T-helper 1 cell (primary cell): Measurements from ENCODE around the gene CPXM1.
"Not testable (repeated sequence)": the region's sequence is repeated elsewhere in the genome, so short reads cannot be mapped to it uniquely, and the experiment has no call there.

ENCODE experiments used
- DNase-seq, 5 donors: peaks; one replicate each; pipeline ENCODE4 v3.0.0-alpha.2; 2012 to 2020
- total RNA-seq, 4 donors: gene quantifications; one replicate each; lab custom pipeline; 2026; lab: John Stamatoyannopoulos, UW

Gene CPXM1
- total RNA-seq: 0 reads per million in 4 donors

DNA sequence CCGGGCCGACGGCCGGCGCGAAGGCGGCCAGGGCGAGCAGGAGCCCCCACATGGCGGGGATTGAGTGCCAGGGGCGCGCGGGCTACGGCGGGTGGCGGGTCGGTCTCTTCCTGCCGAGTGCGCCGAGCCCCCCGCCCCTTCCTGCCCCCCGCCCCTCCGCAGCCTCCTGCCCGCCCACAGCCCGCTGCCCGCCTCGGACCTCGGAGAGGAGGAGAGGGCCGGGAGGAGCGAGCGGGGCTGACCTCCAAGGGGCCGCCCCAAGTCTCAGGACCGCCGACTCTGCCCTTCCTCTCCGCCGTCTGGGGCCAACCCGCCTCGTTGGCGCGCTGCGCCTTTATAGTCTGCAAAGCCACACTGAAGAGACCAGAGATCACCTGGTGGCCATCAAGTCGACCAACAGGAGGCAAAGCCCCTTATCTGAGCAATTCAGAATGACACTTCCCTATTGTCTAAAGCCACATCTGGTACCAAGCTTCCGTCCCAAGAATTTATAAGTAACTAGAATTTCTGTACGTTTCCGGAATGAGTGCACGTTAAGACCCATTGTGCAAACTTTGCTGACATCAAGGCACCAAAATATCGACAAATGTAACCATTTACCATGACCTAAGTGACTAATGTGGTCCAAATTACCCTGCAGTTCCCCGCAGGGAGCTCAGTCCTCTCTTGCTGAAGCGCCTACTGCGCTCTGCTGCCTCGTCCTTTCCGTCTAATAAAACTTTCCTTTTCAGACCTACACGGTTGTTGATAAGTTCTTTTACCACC, at the start of gene CPXM1:
Gene CPXM1, minus strand, starts transcription at position 107 of the 765 bp plus-strand sequence. Its CDS starts 55 bp downstream, at position 52.
- no peak for DNase-seq

DNA sequence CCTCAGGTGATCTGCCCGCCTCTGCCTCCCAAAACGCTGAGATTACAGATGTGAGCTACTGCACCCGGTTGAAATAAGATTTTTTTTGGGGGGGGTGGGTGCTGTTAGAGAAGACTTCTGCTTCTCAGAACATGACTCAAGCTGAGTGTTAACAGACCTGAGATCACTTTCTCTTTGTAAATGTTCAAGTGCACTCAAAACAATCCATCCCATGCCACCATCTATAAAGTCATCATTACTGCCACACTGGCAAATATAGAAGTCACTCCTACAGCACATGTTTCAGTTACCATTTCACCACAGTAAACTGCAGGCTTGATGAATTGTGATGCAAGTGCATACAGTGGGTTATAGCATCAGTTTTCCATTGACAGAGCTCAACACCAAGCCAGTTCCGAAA, 49.1 kb upstream of the CPXM1 start:
- no peak for DNase-seq

DNA sequence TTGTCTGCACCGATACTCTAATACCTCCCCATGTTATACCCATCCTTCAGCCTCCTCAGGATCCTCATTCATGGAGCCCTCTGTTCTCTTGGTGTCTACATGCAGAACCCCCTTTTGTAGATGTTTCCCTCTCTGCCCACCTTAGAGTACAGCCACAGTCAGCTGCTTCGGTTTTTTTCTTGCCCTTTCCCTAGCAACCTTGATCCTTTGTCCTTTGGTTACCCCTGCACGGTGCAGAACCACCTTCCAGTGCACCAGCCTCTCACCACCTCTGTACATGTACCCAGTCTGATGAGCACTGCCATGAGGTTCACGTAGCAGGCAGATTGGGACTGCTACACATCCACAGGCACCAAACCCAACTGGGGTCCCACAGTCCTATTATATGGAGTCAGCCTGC, 47.4 kb upstream of the CPXM1 start:
- DNase-seq: no peak

DNA sequence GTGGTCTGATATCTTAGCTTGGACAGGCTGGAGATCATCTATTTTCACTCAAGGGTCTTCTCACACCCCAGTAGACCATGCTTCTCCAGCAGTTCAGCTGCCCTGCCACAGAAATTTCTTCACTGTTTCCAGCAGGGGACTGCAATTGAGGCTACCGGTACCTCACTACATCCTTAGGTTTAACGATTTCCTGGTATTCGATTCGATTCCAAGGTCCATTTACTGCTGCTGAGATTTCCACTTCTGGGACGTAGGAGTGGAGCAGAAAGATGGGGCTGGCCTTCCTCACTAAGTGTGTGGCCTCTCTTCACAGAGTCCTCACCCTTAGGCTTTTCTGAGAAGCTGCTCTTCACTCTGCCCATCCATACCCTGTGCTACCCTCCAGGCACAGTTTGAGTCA, 46.3 kb upstream of the CPXM1 start:
- no peak for DNase-seq

DNA sequence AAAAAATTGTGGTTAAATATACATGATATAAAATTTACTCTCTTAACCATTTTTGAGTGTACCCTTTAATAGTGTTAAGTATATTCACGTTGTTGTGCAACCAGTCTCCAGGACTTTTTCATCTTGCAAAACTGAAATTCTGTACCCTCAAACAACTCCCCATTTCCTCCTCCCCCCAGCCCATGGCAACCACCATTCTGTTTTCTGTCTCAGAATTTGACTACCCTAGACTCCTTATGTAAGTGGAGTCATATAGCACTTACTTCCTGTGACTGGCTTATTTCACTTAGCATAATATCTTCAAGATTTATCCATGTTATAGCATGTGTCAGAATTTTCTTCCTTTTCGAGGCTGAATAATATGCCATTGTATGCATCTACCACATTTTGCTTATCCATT, 45.2 kb upstream of the CPXM1 start:
- DNase-seq: no peak

DNA sequence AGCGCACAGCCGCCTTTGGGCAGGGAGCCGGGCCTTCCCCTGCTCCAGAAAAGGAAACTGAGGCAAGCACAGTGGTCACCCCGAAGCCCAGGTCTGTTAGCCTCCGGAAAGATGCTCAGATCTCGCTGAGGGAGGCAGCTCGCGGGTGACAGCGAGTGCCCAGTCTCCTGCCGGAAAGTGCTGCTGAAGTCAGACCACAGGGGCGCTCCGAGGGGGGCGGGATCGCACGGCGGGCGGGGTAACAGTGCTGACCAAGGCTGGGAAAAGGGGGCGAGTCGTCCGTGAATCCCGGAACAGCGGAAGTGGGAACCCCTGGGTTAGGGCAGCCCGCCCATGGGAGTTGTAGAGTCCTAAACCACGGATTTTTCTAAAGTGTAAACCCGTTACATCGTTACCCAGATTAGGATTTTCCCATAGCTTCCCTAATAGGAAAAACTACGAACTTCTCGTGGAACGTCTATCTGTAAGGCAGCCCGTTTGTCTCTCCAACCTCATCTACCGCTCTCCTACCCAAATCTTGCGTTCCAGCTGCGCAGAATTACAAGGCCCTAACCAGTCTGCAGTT, 40.6 kb upstream of the CPXM1 start:
- DNase-seq: peak in 3 of 5 donors; percentile 15 to 40 (median 31)

DNA sequence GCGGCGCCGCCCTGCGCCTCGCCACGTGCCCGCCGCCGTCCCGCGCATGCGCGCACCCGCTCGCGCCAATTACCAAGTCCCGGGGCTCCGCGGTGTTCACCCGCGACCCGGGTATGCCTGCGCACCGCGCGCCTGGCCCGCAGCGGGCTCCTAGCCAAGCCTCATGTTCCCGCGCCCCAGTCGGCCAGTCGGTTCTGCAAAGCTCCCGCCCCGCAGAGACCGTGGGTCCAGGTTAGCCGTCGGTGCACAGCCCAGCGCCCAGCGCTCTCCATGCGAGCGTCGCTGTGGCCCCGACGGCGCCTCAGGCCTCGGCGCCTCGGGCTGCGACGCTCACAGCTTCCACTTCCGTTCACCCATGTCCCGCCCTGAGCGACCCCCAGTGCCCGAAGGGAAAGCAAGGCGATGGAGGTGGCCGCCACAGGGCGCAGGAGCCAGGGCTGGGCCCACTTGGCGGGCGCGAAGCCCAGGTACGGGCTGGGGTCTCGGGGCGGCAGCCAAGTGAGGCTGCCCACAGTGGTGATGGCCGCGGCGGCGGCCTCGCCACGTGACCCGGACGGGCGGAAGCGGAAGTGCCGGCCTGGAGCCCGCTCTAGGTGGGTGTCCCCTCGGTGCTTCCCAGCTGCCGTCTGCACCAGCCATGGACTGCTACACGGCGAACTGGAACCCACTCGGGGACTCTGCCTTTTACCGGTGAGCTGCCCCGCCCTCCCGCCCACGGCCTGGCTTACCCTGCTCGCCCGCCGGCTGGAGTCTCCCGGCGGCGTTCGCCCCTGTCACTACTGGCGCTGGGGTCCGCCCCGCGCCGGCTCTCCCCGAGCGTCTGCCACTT, 39.9 kb upstream of the CPXM1 start, which contains the start of the genes PCED1A and VPS16:
Gene PCED1A, minus strand, starts transcription at position 518 of the 829 bp plus-strand sequence. CDS start 743 bp downstream, outside the sequence.
Gene VPS16, plus strand, starts transcription at position 608 of the 829 bp plus-strand sequence. Its CDS starts 30 bp downstream, at position 638.
- peak; percentile 71 to 90 (median 84) for DNase-seq

DNA sequence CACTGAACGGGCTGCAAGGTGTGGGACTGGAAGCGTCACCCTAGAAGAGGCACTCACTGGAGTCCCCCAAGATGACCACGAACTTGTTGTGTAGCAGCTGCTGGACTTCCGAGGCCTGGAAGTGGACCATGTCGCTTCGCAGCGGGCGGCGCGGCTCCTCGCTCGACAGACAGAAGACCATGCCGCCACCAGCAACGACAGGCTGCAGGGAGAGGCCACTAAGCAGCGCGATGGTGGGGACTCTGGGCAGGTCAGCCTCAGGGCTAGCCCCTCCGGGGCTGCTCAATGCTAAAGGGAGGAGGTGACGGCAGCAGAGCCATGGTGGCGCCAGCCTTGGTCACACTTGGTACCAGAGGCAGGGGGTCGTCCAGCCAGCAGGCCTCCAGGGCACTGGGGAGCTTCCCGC, 39.3 kb upstream of the CPXM1 start:
- DNase-seq: no peak

DNA sequence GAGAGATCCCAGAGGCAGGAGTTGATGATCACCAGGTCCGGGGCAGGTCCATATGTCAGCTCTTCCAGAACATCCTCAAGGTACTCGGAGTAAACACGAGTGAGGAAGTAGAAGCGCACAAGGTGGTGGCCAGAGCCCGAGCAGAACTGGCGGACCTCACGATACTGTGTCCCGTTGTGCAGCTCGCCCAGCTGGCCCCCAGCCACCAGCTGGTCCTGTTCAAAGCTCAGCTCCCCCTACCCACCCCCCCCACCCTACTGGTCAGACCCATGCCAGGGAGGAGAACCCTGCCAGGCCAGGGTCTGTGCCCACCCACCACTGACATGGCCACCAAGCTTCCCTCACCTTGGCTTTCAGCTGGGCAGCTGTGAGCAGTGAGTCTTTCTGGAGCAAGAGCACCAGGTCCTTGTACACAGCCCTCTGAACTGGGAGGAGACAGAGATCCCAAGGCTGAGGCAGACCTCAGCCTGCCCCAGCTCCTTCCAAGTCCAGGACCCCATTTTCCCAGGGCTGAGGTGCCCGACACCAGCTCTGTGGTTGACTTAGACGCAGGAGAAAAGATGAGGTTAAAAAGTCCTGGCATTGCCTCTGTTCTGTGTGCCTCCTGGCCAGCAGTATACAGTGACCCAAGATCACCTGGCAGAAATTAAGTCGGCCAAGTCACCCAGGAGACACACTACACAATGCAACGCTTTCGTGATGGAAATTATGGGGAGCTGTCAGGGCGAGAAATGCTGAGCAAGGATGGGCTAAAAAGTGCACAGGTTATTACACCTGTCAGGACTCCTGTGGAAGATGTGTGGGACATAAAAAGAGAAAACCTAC, 38.6 kb upstream of the CPXM1 start:
- no peak for DNase-seq

DNA sequence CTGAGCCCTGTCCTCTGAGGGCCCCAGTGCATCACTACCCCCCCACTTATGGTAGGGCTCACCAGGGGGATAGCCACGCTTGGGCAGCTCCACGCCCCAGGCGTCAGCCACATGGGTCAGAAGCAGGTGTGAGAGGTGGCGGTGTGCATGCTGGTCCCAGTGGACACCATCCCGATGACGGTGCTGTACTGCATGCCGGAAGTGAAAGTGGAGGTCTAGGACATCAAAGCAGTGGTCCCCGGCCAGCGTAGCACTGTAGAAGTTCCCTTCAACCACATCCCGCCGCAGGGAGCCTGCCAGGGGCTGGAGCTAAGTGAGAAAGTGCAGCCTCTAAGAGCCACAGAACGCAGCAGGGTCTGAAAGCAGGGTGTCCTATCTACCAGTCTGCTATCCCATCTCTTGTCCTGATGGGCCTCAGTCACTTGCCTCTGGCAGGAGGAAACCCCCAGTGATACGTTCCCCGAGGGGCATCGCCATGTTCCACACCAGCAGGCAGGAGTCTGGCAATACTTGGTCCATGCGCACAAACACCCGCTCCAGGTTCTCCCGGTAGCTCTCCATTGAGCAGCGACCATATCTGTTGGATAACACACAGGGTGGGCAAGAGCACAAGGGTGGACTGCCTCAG, 37.9 kb upstream of the CPXM1 start:
- DNase-seq: no peak

DNA sequence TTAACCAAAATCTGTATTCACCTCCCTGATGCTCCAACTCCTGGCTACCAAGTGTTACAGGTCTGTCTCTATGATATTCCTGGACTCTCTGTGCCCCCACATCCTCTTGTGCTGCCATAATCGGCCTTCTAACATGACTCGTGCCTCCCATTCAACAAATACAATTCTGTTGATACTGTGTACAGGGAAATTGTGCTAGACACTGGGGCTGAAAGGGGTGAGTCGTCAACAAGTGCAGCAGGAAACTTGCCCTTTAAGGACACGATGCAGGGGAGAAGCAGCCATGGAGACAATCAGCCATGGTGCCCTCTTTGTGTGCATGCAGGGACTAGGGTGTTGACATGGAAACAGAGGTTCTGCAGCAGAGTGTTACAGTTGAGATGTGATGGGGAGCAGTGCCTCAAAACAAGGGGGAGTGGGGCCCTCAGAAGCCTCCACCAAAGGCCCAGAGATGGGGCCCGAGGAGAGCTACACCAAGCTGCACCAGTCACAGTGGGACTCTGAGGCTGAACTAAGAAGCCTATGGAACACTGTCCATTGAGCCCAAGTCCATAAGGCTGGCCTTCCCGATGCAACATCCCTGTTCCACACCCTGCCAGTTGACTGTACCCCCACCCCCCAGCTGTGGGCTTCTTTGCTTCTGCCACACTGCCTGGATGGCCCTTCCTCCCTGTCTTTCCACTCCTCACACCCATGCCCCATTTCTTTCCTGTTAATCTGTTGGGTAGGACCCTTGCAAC, 37.0 kb upstream of the CPXM1 start:
- no peak for DNase-seq

DNA sequence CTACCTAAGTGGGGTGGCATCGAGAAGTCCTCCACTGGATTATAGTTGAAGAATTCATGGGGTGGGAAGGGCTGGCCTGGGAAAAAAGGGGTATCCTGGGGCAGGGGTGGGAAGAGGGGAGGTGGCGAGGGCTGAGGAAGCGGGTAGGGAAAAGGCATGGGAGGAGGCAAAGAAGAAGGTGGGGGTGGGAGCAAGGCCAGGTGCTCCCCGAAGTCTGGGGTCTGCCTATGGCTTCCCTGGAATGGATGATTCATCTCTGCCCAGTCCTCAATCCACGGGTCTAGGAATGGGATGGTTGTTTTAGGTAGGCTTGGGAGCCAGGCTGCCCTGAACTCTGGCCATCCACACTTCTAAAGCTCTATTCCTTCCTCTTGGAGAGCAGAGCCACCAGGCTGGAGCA, 35.6 kb upstream of the CPXM1 start:
- DNase-seq: no peak

DNA sequence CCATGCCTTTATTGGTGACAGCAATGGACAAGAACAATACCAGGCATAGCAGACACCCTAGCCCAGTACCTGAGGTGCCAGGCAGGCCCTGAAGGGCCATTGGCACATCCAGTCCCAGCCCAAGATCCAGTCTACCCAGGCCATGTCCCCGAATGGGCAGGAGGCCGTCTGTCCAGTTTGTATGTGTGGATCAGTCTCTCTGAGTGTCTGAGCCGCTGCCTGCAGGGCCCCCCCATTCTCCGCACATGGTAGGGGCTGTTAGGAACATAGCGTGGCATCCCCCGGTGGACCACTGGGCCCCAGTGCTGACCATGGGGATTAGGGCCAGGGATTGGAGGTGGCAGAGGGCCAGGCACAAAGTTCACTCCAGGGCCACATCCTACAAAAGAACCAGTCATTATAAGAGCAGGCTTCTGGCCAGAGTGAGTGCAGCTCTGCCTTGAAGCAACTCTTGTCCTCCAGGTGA, 34.9 kb upstream of the CPXM1 start:
- DNase-seq: no peak

DNA sequence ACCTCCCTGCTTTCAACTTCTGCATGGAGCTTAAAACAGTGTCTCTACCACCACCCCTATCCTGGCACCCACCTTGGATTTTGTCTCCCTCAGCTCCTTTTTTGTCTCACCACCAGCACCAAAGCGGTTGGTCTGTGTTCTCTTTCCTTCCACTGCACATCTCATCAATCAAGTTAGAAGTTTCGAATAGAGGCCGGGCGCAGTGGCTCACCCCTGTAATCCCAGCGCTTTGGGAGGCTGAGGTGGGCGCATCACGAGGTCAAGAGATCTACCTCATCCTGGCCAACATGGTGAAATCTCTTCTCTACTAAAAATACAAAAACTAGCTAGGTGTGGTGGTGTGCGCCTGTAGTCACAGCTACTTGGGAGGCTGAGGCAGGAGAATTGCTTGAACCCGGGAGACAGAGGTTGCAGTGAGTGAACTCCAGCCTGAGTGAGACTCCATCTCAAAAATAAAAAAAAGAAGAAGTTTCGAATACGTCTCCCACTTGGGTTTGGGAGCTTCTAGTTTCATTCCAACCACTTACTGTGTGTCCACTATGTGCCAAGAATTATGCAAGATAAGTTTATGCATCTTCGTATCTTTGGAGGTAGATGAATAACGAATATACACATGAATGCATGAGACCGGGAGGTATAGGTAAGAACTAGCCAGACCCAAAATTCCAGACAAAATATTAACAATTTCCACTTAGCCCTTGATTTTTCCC, 34.1 kb upstream of the CPXM1 start:
- DNase-seq: no peak

DNA sequence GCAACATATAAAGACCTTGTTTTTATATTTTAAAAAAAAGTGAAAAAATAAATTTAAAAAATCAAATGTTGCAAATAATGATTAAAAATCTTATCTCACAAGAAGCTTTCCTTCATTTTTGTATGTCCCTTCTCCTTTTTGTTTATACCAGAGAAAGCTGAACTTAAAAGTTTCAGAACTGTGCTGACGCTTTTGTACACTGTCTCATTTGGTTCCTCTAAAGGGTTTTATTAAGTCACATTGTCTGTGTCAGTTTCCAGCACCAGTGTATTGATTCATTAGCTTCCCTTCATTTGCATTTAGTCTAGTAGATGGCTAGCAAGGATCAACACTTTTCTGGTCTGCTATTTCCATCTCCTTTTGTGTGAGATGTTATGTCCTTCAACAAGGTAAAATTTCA, 33.3 kb upstream of the CPXM1 start:
- no peak for DNase-seq

DNA sequence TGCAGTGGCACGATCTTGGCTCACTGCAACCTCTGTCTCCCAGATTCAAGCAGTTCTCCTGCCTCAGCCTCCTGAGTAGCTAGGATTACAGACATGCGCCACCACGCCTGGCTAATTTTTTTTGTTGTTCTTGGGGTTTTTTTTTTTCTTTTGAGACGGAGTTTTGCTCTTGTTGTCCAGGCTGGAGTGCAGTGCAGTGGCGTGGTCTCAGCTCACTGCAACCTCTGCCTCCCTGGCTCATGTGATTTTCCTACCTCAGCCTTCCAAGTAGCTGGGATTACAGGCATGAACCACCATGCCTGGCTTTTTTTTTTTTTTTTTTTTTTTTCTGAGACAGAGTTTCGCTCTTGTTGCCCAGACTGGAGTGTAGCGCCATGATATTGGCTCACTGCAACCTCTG, 30.8 kb upstream of the CPXM1 start:
- DNase-seq: not testable (repeated sequence)

DNA sequence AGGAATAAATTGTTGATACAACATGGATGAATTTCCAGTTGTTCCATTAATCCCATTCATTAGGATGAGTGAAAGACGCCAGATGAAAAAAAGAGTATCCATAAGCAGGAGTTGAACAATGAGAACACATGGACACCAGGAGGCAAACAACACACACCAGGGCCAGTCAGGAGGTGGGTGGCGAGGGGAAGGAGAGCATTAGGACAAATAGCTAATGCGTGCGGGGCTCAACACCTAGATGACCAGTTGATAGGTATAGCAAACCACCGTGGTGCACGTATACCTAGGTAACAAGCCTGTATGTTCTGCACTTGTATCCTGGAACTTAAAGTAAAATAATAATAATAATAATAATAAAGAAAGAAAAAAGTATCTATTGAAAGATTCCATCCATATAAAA, 28.9 kb upstream of the CPXM1 start:
- no peak for DNase-seq

DNA sequence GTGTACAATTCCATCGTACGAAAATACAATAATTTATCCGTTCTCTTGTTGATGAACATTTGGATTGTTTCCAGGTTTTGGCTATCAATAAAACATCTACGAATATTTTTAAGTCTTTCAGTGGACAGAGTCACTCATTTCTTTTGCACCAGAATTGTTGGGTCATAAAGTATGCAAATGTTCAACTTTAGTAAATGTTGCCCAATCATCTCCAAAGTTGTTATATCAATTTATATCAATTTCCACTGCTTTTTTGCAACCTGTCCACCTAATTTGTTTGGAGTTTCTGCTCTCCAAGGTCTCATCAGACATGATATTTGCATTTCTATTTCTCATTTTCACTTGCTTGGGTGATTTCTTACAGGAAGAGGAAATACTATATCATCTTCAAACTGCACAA, 26.2 kb upstream of the CPXM1 start:
- no peak for DNase-seq

DNA sequence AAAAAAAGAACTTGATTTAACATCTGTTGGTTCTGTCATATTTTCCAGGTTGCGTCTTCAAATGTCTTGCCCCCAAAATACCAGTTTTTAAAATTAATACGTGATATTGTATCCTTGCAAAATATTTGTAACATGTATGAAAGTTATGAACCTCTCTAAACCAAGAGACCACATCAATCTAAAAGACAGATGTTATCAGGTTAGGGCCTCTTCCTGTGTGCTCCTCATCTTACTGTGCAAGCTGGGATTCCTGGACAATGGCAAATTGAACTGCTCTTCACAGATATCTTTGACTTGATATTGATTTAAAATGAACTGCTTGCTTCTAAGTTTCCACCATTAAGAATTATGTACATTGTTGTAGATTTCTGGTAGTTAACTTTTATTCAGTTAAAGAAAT, 25.3 kb upstream of the CPXM1 start:
- DNase-seq: peak in 1 of 5 donors; percentile 25

DNA sequence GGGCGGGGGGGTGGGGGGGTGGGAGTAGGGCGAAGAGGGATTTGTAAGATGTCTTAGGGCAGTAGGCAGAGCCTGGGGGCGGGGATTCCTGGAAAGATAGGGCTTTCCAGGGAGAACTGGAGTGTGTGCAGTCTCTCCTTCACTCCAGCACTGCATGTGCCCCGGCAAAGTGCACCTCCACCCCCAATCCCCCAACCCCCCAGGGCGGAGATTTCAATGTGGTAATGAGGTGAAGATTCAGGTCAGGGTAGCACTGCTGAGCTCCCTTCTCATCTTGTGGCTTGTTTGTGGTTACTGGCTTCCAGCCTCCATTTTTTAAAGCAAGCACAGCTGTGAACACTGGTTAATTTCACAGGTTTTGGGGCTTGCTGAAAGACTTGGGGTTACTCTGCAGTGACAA, 21.6 kb upstream of the CPXM1 start:
- peak in 2 of 5 donors; percentile 18 to 53 for DNase-seq
